Measurements from ENCODE around the gene LARP1.
A peak's percentile ranks its signal among the peaks of the same experiment; 100 is the strongest.

LARP1 gene

DNA sequence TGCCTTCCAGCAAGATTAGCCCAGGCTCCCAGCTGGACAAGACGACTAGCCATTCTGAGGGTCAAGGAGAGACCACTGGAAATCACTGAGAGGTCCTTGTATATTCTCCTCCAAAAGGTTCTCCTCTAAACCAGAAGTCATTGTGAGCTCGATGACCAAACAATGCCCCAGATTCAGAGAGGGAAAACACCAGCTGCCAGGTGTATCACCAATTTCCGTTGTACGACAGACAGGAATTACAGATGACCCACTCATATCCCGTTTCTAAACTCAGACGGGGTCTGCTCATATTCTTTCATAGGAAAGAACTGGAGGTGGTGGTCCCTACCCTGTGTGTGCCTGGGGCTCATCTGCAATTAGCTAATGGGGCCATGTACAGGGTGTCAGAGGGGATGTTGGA is 81.0 kb downstream of the LARP1 start:
- no peak overlapping the region for H3K27ac ChIP-seq (ENCODE audit: low read length)
- no peaks in the 10 kb centered on the region for H3K4me1 ChIP-seq (ENCODE audit: control insufficient read depth, insufficient read depth, low read length)
- H3K4me3 ChIP-seq (ENCODE audit: low read length) = no peak overlapping the region
- no peaks in the 10 kb centered on the region for H3K36me3 ChIP-seq (ENCODE audit: control insufficient read depth, insufficient read depth, low read length)
- no CpG with 5 or more reads among the region's 6 CpGs for WGBS (ENCODE audit: insufficient coverage, insufficient read length)
- H3K9me3 ChIP-seq (ENCODE audit: control insufficient read depth, insufficient read depth, low read length) = no peaks in the 10 kb centered on the region
- H3K27me3 ChIP-seq (ENCODE audit: control insufficient read depth, insufficient read depth, low read length) = no peaks in the 10 kb centered on the region
- no peak for DNase-seq (ENCODE audit: low read depth, low spot score)

DNA sequence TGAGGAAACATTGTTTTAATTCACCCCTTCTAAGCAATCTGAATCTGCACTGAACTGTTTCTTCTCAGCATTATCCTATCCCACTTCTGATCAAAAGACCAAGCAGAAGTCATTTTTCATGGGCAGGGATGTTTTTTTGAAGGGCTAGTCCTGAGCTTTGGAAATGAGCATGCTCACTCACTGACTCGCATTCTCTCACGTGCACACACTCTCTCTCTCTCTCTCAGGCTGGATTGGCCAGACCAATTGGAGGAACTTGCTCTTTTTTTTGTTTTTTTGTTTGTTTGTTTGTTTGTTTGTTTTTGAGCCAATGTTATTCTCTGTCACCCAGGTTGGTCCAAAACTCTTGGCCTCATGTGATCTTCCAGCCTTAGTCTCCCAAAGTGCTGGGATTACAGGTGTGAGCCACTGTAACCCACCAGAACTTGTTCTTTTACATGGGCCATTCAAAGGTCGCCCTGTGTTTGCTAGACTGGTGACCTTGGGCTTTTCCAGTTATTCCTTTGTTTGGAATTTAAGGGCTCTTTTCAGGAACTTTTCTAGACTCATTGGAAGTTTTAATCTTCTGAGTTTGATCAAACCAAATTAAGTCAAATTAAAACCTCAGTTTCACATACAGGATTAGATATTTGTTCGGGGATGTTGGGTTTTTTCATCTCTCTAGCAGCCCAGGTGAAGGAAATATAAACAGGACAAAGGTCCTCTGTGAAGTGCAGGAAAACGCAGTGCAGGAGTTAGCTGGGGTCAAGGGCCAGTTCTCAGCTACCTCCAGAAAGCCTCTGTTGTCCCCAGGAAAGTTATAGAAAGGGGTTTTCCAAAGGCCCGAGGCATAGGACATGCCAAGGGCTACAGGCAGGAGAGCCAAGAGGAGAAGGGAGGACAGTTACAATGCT is 82.1 kb downstream of the LARP1 start:
- H3K27me3 ChIP-seq (ENCODE audit: control insufficient read depth, insufficient read depth, low read length) = no peaks in the 10 kb centered on the region
- DNase-seq (ENCODE audit: low read depth, low spot score) = no peak
- no peak overlapping the region for H3K4me3 ChIP-seq (ENCODE audit: low read length)
- no CpG with 5 or more reads among the region's 6 CpGs for WGBS (ENCODE audit: insufficient coverage, insufficient read length)
- no peaks in the 10 kb centered on the region for H3K4me1 ChIP-seq (ENCODE audit: control insufficient read depth, insufficient read depth, low read length)
- H3K27ac ChIP-seq (ENCODE audit: low read length) = no peak overlapping the region
- no peaks in the 10 kb centered on the region for H3K9me3 ChIP-seq (ENCODE audit: control insufficient read depth, insufficient read depth, low read length)
- H3K36me3 ChIP-seq (ENCODE audit: control insufficient read depth, insufficient read depth, low read length) = no peaks in the 10 kb centered on the region

DNA sequence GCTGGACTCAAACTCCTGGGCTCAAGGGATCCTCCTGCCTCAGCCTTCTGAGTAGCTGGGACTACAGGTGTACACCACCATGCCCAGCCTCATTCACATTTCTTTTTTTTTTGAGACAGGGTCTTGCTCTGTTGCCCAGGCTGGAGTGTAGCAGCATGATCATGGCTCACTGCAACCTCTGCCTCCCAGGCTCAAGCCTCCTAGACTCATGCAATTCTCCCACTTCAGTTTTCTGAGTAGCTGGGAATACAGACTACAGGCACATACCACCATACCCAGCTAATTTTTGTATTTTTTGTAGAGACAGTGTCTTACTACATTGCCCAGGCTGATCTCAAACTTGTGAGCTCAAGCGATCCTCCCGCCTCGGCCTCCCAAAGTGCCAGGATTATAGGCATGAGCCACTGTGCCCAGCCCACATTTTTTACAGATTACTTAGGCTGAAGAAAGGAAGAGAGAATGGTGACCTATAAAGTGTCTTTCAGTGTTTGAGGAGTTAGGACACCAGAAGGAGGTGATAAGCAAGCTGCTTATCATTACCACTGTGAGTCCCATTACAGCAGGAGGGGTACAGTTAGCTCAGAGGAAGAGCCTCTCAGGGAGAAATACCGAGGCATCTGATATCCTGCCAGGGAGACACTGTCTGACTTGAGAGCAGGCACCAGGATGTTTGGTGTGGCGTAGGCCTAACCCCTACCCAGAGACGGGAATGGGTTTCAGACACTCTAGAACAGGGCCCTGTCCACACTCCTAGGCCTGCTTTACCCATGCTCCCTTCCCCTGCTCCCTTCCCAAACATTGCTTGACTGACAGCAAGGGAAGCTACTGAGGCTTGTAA is 85.5 kb downstream of the LARP1 start:
- no peak for DNase-seq (ENCODE audit: low read depth, low spot score)
- WGBS (ENCODE audit: insufficient coverage, insufficient read length) = no CpG with 5 or more reads among the region's 6 CpGs

DNA sequence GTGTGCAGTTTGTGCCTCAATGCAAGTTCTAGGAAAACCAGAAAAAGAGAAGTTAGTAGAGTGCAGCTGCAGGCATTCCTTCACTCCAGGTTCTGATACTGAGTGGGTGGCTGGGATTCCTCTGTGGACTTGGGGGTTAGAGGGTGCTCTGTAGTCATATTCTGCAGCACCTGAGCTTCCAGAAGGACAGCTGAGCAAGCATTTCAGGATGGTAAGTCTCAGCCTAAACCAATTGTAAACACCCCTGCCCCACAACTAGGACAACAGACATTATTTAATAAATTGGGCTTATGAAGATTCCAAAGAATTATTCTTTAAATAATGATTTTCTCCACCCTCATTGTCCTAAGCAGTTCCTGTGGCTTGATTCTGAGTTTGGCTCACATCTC is 86.1 kb downstream of the LARP1 start:
- H3K9me3 ChIP-seq (ENCODE audit: control insufficient read depth, insufficient read depth, low read length) = no peaks in the 10 kb centered on the region
- no peaks in the 10 kb centered on the region for H3K4me1 ChIP-seq (ENCODE audit: control insufficient read depth, insufficient read depth, low read length)
- H3K36me3 ChIP-seq (ENCODE audit: control insufficient read depth, insufficient read depth, low read length) = no peaks in the 10 kb centered on the region
- H3K4me3 ChIP-seq (ENCODE audit: low read length) = no peak overlapping the region
- H3K27me3 ChIP-seq (ENCODE audit: control insufficient read depth, insufficient read depth, low read length) = no peaks in the 10 kb centered on the region
- H3K27ac ChIP-seq (ENCODE audit: low read length) = no peak overlapping the region
- DNase-seq (ENCODE audit: low read depth, low spot score) = no peak

More for the DNA sequence above, 85.5 kb downstream of the LARP1 start:
- Histone ChIP-seq H3K4me3 (ENCODE audit: low read length) (no peak overlapping the region), H3K27me3 (ENCODE audit: control insufficient read depth, insufficient read depth, low read length) (no peaks in the 10 kb centered on the region), H3K27ac (ENCODE audit: low read length) (no peak overlapping the region), H3K4me1 (ENCODE audit: control insufficient read depth, insufficient read depth, low read length) (no peaks in the 10 kb centered on the region), H3K36me3 (ENCODE audit: control insufficient read depth, insufficient read depth, low read length) (no peaks in the 10 kb centered on the region), H3K9me3 (ENCODE audit: control insufficient read depth, insufficient read depth, low read length) (no peaks in the 10 kb centered on the region)

DNA sequence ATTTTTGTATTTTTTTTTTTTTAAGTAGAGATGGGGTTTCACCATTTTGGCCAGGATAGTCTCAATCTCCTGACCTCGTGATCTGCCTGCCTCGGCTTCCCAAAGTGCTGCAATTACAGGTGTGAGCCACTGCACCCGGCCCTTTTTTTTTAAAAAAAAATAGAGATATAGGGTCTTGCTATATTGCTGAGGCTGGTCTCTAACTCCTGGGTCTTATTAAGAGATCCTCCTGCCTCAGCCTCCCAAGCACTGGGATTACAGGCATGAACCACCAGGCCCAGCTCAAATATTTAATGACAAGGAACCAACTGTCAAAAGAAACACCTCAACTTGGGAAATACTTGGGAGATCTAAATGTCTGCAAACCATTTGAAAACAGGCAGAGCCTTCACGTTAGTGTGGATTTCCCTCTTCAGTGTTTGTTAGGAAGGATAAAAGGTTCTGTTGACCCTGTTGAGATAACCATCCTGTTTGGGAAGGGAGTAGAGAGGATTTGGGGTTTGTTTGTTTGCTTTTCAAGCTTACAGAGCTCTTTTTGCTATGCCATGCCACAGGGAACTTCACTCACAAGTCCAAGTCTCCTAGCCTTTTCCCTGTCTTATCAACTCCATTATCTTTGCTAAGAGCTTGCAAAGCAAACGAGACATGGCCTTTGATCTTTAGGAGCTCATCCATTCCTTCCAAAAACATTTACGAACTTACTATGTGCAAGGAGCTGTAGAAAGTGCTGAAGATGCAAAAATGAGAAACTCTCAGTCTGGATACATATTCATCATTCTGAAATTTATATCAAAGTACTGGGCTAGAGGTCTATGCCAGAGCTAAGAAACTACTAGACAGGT is 87.7 kb downstream of the LARP1 start:
- H3K27ac ChIP-seq (ENCODE audit: low read length) = no peak overlapping the region
- WGBS (ENCODE audit: insufficient coverage, insufficient read length) = no CpG with 5 or more reads among the region's 6 CpGs
- H3K9me3 ChIP-seq (ENCODE audit: control insufficient read depth, insufficient read depth, low read length) = no peaks in the 10 kb centered on the region

DNA sequence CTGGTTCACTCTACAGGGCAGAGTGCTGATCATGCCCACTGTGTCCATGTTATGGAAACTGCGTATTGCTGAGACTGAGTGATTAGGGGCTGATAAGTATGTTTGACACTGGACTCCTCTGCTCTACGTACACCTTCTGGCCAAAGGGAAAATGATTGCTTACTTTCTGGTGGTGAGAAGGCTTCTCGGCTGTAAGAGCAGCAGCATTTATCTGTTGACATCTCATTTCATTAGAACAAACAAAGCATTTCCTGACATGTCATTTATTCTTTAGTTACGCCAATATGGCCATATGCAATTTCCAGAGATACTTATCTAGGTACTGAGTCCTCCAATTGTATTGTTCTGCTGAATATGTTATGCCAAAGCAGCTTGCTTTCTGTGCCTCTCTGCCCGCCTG is 89.6 kb downstream of the LARP1 start:
- H3K4me1 ChIP-seq (ENCODE audit: control insufficient read depth, insufficient read depth, low read length) = no peaks in the 10 kb centered on the region
- no peaks in the 10 kb centered on the region for H3K9me3 ChIP-seq (ENCODE audit: control insufficient read depth, insufficient read depth, low read length)
- no CpG with 5 or more reads among the region's 5 CpGs for WGBS (ENCODE audit: insufficient coverage, insufficient read length)
- no peaks in the 10 kb centered on the region for H3K36me3 ChIP-seq (ENCODE audit: control insufficient read depth, insufficient read depth, low read length)
- no peak overlapping the region for H3K27ac ChIP-seq (ENCODE audit: low read length)
- no peak for DNase-seq (ENCODE audit: low read depth, low spot score)
- no peak overlapping the region for H3K4me3 ChIP-seq (ENCODE audit: low read length)
- no peaks in the 10 kb centered on the region for H3K27me3 ChIP-seq (ENCODE audit: control insufficient read depth, insufficient read depth, low read length)

More for the DNA sequence above, 87.7 kb downstream of the LARP1 start:
- H3K4me3 ChIP-seq (ENCODE audit: low read length) = no peak overlapping the region
- no peaks in the 10 kb centered on the region for H3K36me3 ChIP-seq (ENCODE audit: control insufficient read depth, insufficient read depth, low read length)
- H3K27me3 ChIP-seq (ENCODE audit: control insufficient read depth, insufficient read depth, low read length) = no peaks in the 10 kb centered on the region
- no peaks in the 10 kb centered on the region for H3K4me1 ChIP-seq (ENCODE audit: control insufficient read depth, insufficient read depth, low read length)
- no peak for DNase-seq (ENCODE audit: low read depth, low spot score)

DNA sequence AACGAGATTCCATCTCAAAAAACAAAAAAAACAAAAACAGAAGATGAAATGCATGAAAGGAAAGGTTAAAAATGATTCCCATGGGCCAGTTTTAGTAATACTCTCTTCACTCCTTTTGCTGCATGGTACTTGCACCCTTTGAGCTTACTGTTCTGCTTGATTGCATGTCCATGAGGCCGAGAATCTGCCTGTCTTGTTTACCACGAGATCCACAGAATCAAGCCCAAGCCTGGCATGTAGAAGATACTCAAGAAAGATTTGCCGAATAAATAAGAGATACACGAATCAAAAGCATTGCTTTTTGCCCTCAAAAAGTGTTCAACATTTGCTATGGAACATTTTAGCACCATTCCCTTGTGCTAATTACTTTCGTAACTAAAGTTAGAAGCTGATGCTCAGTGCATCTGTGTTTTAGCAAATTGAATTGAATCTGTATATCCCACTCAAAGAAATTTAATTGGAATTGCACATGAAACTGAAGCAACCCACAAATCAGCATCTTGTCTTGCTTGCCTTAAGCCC is 94.1 kb downstream of the LARP1 start:
- DNase-seq (ENCODE audit: low read depth, low spot score) = no peak
- Histone ChIP-seq H3K27me3 (ENCODE audit: control insufficient read depth, insufficient read depth, low read length) (no peaks in the 10 kb centered on the region), H3K9me3 (ENCODE audit: control insufficient read depth, insufficient read depth, low read length) (no peaks in the 10 kb centered on the region), H3K27ac (ENCODE audit: low read length) (no peak overlapping the region), H3K36me3 (ENCODE audit: control insufficient read depth, insufficient read depth, low read length) (no peaks in the 10 kb centered on the region), H3K4me1 (ENCODE audit: control insufficient read depth, insufficient read depth, low read length) (no peaks in the 10 kb centered on the region), H3K4me3 (ENCODE audit: low read length) (no peak overlapping the region)
- no CpG with 5 or more reads among the region's 6 CpGs for WGBS (ENCODE audit: insufficient coverage, insufficient read length)

DNA sequence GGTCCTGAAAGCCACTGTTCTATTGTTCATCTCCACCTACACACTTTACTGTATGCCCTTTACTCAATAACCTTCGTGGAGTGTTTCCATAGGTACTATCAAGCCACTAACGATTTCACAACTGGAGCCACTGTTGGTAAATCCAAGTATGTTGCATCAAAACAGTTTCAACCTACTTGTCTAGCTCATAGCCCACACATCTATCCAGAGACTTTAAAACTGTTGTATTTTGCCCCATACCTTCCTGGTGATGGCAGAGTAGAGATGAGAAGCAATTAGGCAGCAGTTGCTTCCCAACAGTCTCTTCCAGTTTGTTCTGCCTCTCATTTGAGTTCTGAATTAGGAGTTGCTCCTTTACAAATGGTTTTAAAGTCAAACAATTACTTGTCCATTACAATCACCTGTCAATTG is 94.6 kb downstream of the LARP1 start:
- no peaks in the 10 kb centered on the region for H3K27me3 ChIP-seq (ENCODE audit: control insufficient read depth, insufficient read depth, low read length)
- no peak for DNase-seq (ENCODE audit: low read depth, low spot score)
- no CpG with 5 or more reads among the region's 2 CpGs for WGBS (ENCODE audit: insufficient coverage, insufficient read length)
- H3K4me3 ChIP-seq (ENCODE audit: low read length) = no peak overlapping the region; the same call in 1 of the 2 replicates
- H3K36me3 ChIP-seq (ENCODE audit: control insufficient read depth, insufficient read depth, low read length) = no peaks in the 10 kb centered on the region
- H3K27ac ChIP-seq (ENCODE audit: low read length) = no peak overlapping the region
- H3K9me3 ChIP-seq (ENCODE audit: control insufficient read depth, insufficient read depth, low read length) = no peaks in the 10 kb centered on the region
- no peaks in the 10 kb centered on the region for H3K4me1 ChIP-seq (ENCODE audit: control insufficient read depth, insufficient read depth, low read length)

DNA sequence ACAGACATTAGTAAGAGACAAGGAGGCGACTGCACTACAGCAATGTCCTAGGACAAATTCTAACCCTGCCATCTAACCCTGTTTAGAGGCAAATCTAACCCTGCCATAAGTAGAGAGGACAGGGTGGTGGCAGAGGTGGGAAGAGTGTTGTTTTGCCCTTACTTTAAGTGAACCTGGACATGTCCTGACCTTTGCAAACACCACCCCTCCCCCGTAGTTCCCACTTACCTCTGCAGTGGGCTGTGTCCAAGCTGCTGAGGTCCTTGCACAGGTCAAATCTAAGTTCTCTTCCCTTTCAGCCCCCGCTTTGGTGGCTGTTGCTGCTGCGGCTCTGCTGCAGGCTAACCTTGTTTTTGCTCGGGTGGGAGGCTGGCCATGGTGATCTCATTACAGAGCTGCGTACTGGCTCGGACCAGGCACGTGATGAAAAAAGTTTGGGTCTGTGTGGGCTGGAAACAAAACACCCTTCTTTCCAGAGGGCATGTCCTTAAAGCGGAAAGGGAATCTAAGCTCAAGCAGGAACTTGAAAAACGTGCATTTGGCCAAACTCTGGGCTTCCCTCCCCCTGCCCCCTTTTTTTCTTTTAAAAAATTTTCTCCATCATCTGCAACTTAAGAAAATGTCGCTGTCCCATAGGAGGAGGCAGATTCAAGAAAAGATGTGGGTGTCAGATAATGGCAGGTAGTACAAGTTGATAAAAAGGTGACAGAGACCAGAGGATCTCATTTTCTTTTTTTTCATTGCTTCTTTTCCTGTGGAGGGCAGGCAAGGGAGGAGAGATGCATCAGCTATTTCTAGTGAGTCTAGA is 95.3 kb downstream of the LARP1 start, which contains the start of gene FAXDC2:
Gene FAXDC2, minus strand, starts transcription at position 349 of the 808 bp plus-strand sequence. CDS start 12,425 bp downstream, outside the sequence.
- Histone ChIP-seq H3K4me3 (ENCODE audit: low read length) (peak within 1 kb of the TSS; percentile 41; the same call in 1 of the 2 replicates), H3K27me3 (ENCODE audit: control insufficient read depth, insufficient read depth, low read length) (no peaks in the 10 kb centered on the region), H3K36me3 (ENCODE audit: control insufficient read depth, insufficient read depth, low read length) (no peaks in the 10 kb centered on the region), H3K4me1 (ENCODE audit: control insufficient read depth, insufficient read depth, low read length) (no peaks in the 10 kb centered on the region), H3K27ac (ENCODE audit: low read length) (no peak within 1 kb of the TSS), H3K9me3 (ENCODE audit: control insufficient read depth, insufficient read depth, low read length) (no peaks in the 10 kb centered on the region)
- peak; percentile 63 for DNase-seq (ENCODE audit: low read depth, low spot score)
- WGBS (ENCODE audit: insufficient coverage, insufficient read length) = no CpG with 5 or more reads among the region's 11 CpGs

Data from iPS DF 6.9 (cell line).